ENCODE data around the gene INCENP. TPM values are rescaled to one million over a fixed set of nuclear protein-coding genes. Genes with fewer than 3 reads are reported as not detected.

INCENP gene
- total RNA-seq, 3 donors from 2014 or later (not counting 1 experiment from before 2014, with no cell fraction given) = 24.4 to 47.6 (median 27.3) TPM

DNA sequence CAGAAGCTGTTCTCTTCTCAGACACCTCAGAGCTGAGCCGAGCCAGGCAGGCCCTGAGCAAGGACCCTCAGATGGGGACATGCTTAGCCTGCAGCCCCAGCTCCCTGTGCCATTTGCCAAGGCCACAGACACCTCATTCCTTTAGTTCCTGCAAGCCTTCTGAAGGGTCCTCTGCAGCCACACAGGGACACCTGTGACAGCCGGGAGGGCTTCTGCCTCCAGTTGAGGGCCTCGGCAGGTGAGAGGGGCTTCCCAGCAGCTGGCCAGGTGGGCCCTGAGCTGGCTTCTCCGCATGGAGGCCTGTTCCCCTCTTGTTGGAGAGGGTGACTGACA is 18.2 kb downstream of the INCENP start:
- no peaks in the 10 kb centered on the region for H3K9me3 Mint-ChIP-seq
- Histone ChIP-seq H3K9me3 (ENCODE audit: control insufficient read depth, insufficient read depth, low read length) (no peaks in the 10 kb centered on the region), H3K27ac (ENCODE audit: low read length) (no peak overlapping the region), H3K36me3 (ENCODE audit: control insufficient read depth, insufficient read depth, low read length) (peaks cover 70% of the 10 kb centered on the region), H3K4me1 (ENCODE audit: control insufficient read depth, insufficient read depth, low read length) (no peaks in the 10 kb centered on the region), H3K27me3 (ENCODE audit: control insufficient read depth, insufficient read depth, low read length) (no peaks in the 10 kb centered on the region), H3K4me3 (ENCODE audit: low read length) (no peak overlapping the region)
- H3K27ac Mint-ChIP-seq = no peak overlapping the region
- no peaks in the 10 kb centered on the region for H3K36me3 Mint-ChIP-seq
- peaks cover 0 to 4% of the 10 kb centered on the region in 2 donors for H3K4me1 Mint-ChIP-seq
- ATAC-seq (no peak), DNase-seq (no peak)
- intact Hi-C loops (cut with micrococcal nuclease) = no loop called here
- H3K4me3 Mint-ChIP-seq = no peak overlapping the region
- WGBS (ENCODE audit: insufficient coverage) = 93% methylated on average over 4 of the region's 4 CpGs
- no peaks in the 10 kb centered on the region for H3K27me3 Mint-ChIP-seq (ENCODE audit: low read depth in 2 of 2)
- TF ChIP-seq CTCF (IDR thresholded peaks at IDR 0.05) = no peak

DNA sequence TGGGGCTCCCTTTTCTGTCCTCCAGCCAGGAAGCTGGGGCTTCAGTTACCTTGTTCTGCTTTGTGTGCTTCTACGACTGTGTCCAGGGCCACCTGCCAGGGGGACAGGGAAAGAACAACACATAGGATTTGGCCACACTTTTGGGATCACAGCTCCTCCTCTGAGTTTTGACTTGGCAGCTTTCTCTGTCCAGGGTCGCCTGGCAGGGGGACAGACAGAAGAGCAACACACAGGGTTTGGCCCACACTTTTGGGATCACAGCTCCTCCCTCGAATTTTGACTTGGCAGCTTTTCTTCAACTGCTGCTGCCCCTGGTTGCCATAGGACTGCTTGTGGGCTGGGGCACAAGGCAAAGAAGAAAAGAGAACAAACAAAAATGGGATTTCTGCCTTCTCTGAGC is 19.1 kb downstream of the INCENP start:
- Histone ChIP-seq H3K4me1 (ENCODE audit: control insufficient read depth, insufficient read depth, low read length) (no peaks in the 10 kb centered on the region), H3K9me3 (ENCODE audit: control insufficient read depth, insufficient read depth, low read length) (no peaks in the 10 kb centered on the region), H3K36me3 (ENCODE audit: control insufficient read depth, insufficient read depth, low read length) (peaks cover 79% of the 10 kb centered on the region), H3K27ac (ENCODE audit: low read length) (no peak overlapping the region), H3K27me3 (ENCODE audit: control insufficient read depth, insufficient read depth, low read length) (no peaks in the 10 kb centered on the region), H3K4me3 (ENCODE audit: low read length) (no peak overlapping the region)
- TF ChIP-seq CTCF (IDR thresholded peaks at IDR 0.05) = no peak
- H3K4me1 Mint-ChIP-seq = peaks cover 0 to 4% of the 10 kb centered on the region in 2 donors
- H3K9me3 Mint-ChIP-seq = no peaks in the 10 kb centered on the region
- DNase-seq (no peak), ATAC-seq (no peak)
- no peaks in the 10 kb centered on the region for H3K36me3 Mint-ChIP-seq
- whole genome bisulfite sequencing (ENCODE audit: insufficient coverage) = 97% methylated on average over 3 of the region's 3 CpGs
- no peaks in the 10 kb centered on the region for H3K27me3 Mint-ChIP-seq (ENCODE audit: low read depth in 2 of 2)
- H3K27ac Mint-ChIP-seq = no peak overlapping the region
- intact Hi-C loops (cut with micrococcal nuclease) = no loop called here
- H3K4me3 Mint-ChIP-seq = no peak overlapping the region

GRCh38 chr11:62143727-62144126 is 19.9 kb downstream of the INCENP start:
- no peak overlapping the region for H3K4me3 Mint-ChIP-seq
- H3K27me3 ChIP-seq (ENCODE audit: control insufficient read depth, insufficient read depth, low read length) = no peaks in the 10 kb centered on the region
- H3K4me1 ChIP-seq (ENCODE audit: control insufficient read depth, insufficient read depth, low read length) = no peaks in the 10 kb centered on the region
- no peaks in the 10 kb centered on the region for H3K9me3 ChIP-seq (ENCODE audit: control insufficient read depth, insufficient read depth, low read length)
- H3K27ac ChIP-seq (ENCODE audit: low read length) = no peak overlapping the region
- peaks cover 79% of the 10 kb centered on the region for H3K36me3 ChIP-seq (ENCODE audit: control insufficient read depth, insufficient read depth, low read length)
- H3K36me3 Mint-ChIP-seq = no peaks in the 10 kb centered on the region
- TF ChIP-seq CTCF (IDR thresholded peaks at IDR 0.05) = no peak
- ATAC-seq (no peak), DNase-seq (peak in 1 of 2 donors; percentile 9)
- intact Hi-C loops (cut with micrococcal nuclease) = no loop called here
- H3K27ac Mint-ChIP-seq = no peak overlapping the region
- H3K27me3 Mint-ChIP-seq (ENCODE audit: low read depth in 2 of 2) = no peaks in the 10 kb centered on the region
- no peak overlapping the region for H3K4me3 ChIP-seq (ENCODE audit: low read length)
- WGBS (ENCODE audit: insufficient coverage) = 91% methylated on average over 1 of the region's 1 CpG
- H3K9me3 Mint-ChIP-seq = no peaks in the 10 kb centered on the region
- H3K4me1 Mint-ChIP-seq = peaks cover 0 to 4% of the 10 kb centered on the region in 2 donors

DNA sequence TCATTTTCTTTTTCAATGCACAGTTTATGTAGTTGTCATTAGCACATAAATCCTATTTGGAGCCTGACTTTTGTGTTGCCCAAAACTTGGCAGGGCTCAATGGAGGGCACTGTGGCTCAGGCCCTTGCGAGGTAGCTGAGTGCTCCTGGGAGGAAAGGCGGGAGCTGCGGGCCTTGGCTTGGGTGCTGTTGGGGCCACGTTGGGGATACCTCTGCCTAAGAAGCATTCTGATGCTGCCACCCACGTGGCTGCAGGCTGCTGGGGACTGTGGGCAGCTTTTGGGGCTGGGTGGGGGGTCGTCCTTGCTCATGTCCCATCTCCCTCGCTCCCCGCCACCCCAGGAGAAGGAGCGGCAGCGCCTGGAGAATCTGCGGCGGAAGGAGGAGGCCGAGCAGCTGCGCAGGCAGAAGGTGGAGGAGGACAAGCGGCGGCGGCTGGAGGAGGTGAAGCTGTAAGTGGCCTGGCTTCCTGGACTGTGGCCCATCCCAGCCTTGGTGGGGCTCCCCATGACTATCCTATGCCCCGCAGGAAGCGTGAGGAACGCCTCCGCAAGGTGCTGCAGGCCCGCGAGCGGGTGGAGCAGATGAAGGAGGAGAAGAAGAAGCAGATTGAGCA is 20.9 kb downstream of the INCENP start:
- H3K9me3 Mint-ChIP-seq = no peaks in the 10 kb centered on the region
- H3K36me3 Mint-ChIP-seq = peaks cover 6% of the 10 kb centered on the region
- Histone ChIP-seq H3K4me3 (ENCODE audit: low read length) (no peak overlapping the region), H3K4me1 (ENCODE audit: control insufficient read depth, insufficient read depth, low read length) (no peaks in the 10 kb centered on the region), H3K9me3 (ENCODE audit: control insufficient read depth, insufficient read depth, low read length) (no peaks in the 10 kb centered on the region), H3K27me3 (ENCODE audit: control insufficient read depth, insufficient read depth, low read length) (no peaks in the 10 kb centered on the region), H3K27ac (ENCODE audit: low read length) (no peak overlapping the region), H3K36me3 (ENCODE audit: control insufficient read depth, insufficient read depth, low read length) (peaks cover 78% of the 10 kb centered on the region)
- WGBS (ENCODE audit: insufficient coverage) = 98% methylated on average over 24 of the region's 24 CpGs
- intact Hi-C loops (cut with micrococcal nuclease) = no loop called here
- peak in 1 of 2 donors; percentile 14 for DNase-seq
- H3K4me3 Mint-ChIP-seq = no peak overlapping the region
- H3K4me1 Mint-ChIP-seq = peaks cover 0 to 4% of the 10 kb centered on the region in 2 donors
- no peaks in the 10 kb centered on the region for H3K27me3 Mint-ChIP-seq (ENCODE audit: low read depth in 2 of 2)
- ATAC-seq = no peak
- peak overlapping the region in 1 of 2 donors; percentile 47 for H3K27ac Mint-ChIP-seq
- TF ChIP-seq CTCF (IDR thresholded peaks at IDR 0.05) = no peak

Data from natural killer cell (primary cell).